Activated naive CD8-positive, alpha-beta T cell treated with anti-CD3 and anti-CD28 coated beads, Interleukin-2, amount 10 ng/mL, durations not matched to agents 7 days and 5 days (primary cell): Measurements from ENCODE around the gene PKNOX2. TPM values are rescaled to one million over a fixed set of nuclear protein-coding genes. Genes with fewer than 3 reads are reported as not detected.

ENCODE experiments used
- ATAC-seq: fragments of 150-1000 bp; cut with Tn5 transposase; one replicate; pipeline ENCODE4 v1.10.0; 2021; ENCODE audit warnings: low read depth, moderate library complexity
- POLR2A ChIA-PET: fragments of 350-600 bp; sonication (Branson Sonifier 250); formaldehyde crosslinking; loops from one replicate; lab custom pipeline; 2021; ENCODE audit warnings: antibody characterized with exemption; lab: Charles Lee
- DNase-seq: peaks from one replicate; pipeline ENCODE4 v3.0.0; 2021
- H3K27ac Mint-ChIP-seq: one replicate; pipeline ENCODE4 v1.8.0; 2022; ENCODE audit warnings: mild to moderate bottlenecking, mixed read lengths
- H3K27me3 Mint-ChIP-seq: one replicate; pipeline ENCODE4 v1.8.0; 2022; ENCODE audit warnings: mild to moderate bottlenecking, moderate library complexity, mixed read lengths
- H3K36me3 Mint-ChIP-seq: one replicate; pipeline ENCODE4 v1.8.0; 2021; ENCODE audit warnings: mild to moderate bottlenecking, mixed read lengths
- H3K4me1 Mint-ChIP-seq: one replicate; pipeline ENCODE4 v1.8.0; 2021; ENCODE audit warnings: mixed read lengths
- H3K4me3 Mint-ChIP-seq: one replicate; pipeline ENCODE4 v1.8.0; 2022; ENCODE audit warnings: mild to moderate bottlenecking, moderate library complexity, mixed read lengths
- H3K9me3 Mint-ChIP-seq: one replicate; pipeline ENCODE4 v1.8.0; 2021; ENCODE audit warnings: mixed read lengths
- total RNA-seq, 2 experiments: library from RNA; stranded (reverse); gene quantifications; one replicate each; pipeline ENCODE4 v1.2.3, GENCODE V29; 2021

The PKNOX2 gene
- total RNA-seq, 2 experiments from 2014 or later, result not detected

GRCh38 chr11:125140233-125140632, 24.3 kb upstream of the PKNOX2 start:
- Mint-ChIP-seq H3K9me3 (no peaks in the 10 kb centered on the region), H3K36me3 (no peaks in the 10 kb centered on the region), H3K4me3 (no peak overlapping the region), H3K4me1 (no peaks in the 10 kb centered on the region), H3K27me3 (peaks cover 33% of the 10 kb centered on the region), H3K27ac (no peak overlapping the region)
- no peak for DNase-seq
- POLR2A ChIA-PET, result no interaction called here
- ATAC-seq, result no peak

- Mint-ChIP-seq H3K27me3 (peaks cover 24% of the 10 kb centered on the region), H3K9me3 (no peaks in the 10 kb centered on the region), H3K36me3 (no peaks in the 10 kb centered on the region), H3K27ac (no peak overlapping the region), H3K4me1 (no peaks in the 10 kb centered on the region), H3K4me3 (no peak overlapping the region)
- POLR2A ChIA-PET, result no interaction called here
- no peak for DNase-seq
- no peak for ATAC-seq
Measured at GRCh38 chr11:125141178-125141577, 23.4 kb upstream of the PKNOX2 start.

- Mint-ChIP-seq H3K36me3 (no peaks in the 10 kb centered on the region), H3K27me3 (peaks cover 21% of the 10 kb centered on the region), H3K9me3 (no peaks in the 10 kb centered on the region), H3K27ac (no peak overlapping the region), H3K4me3 (no peak overlapping the region), H3K4me1 (no peaks in the 10 kb centered on the region)
- POLR2A ChIA-PET, result no interaction called here
- ATAC-seq (peak; percentile 81), DNase-seq (peak; percentile 72)
Measured at GRCh38 chr11:125141686-125142535, 22.6 kb upstream of the PKNOX2 start.

GRCh38 chr11:125146232-125146631, 18.3 kb upstream of the PKNOX2 start:
- Mint-ChIP-seq H3K4me3 (no peak overlapping the region), H3K27me3 (peaks cover 19% of the 10 kb centered on the region)
- no peak for DNase-seq

GRCh38 chr11:125147280-125147679, 17.3 kb upstream of the PKNOX2 start:
- POLR2A ChIA-PET, result no interaction called here

More at GRCh38 chr11:125146232-125146631, 18.3 kb upstream of the PKNOX2 start:
- H3K36me3 Mint-ChIP-seq, result no peaks in the 10 kb centered on the region
- H3K27ac Mint-ChIP-seq, result no peak overlapping the region
- H3K4me1 Mint-ChIP-seq, result no peaks in the 10 kb centered on the region
- POLR2A ChIA-PET, result interaction anchor here (0.6 kb wide), 1 partner anchor 377 kb away, joined by 3 read pairs; no protein-coding TSS in a partner anchor
- ATAC-seq, result no peak
- H3K9me3 Mint-ChIP-seq, result no peaks in the 10 kb centered on the region

GRCh38 chr11:125148011-125148410, 16.5 kb upstream of the PKNOX2 start:
- POLR2A ChIA-PET, result no interaction called here
- H3K4me3 Mint-ChIP-seq, result no peak overlapping the region
- DNase-seq (no peak), ATAC-seq (no peak)
- H3K36me3 Mint-ChIP-seq, result no peaks in the 10 kb centered on the region
- H3K4me1 Mint-ChIP-seq, result no peaks in the 10 kb centered on the region
- H3K9me3 Mint-ChIP-seq, result no peaks in the 10 kb centered on the region
- H3K27ac Mint-ChIP-seq, result no peak overlapping the region
- peaks cover 21% of the 10 kb centered on the region for H3K27me3 Mint-ChIP-seq

More at GRCh38 chr11:125147280-125147679, 17.3 kb upstream of the PKNOX2 start:
- DNase-seq (no peak), ATAC-seq (no peak)
- H3K27me3 Mint-ChIP-seq, result peaks cover 18% of the 10 kb centered on the region
- H3K27ac Mint-ChIP-seq, result no peak overlapping the region
- no peaks in the 10 kb centered on the region for H3K9me3 Mint-ChIP-seq
- no peak overlapping the region for H3K4me3 Mint-ChIP-seq
- no peaks in the 10 kb centered on the region for H3K4me1 Mint-ChIP-seq
- no peaks in the 10 kb centered on the region for H3K36me3 Mint-ChIP-seq

- no peaks in the 10 kb centered on the region for H3K36me3 Mint-ChIP-seq
- no peak for DNase-seq
- no peak overlapping the region for H3K4me3 Mint-ChIP-seq
- no peak for ATAC-seq
- no peaks in the 10 kb centered on the region for H3K4me1 Mint-ChIP-seq
- POLR2A ChIA-PET, result interaction anchor here (0.6 kb wide), 1 partner anchor 25 kb away, joined by 4 read pairs; no protein-coding TSS in a partner anchor
- peaks cover 23% of the 10 kb centered on the region for H3K27me3 Mint-ChIP-seq
- H3K9me3 Mint-ChIP-seq, result no peaks in the 10 kb centered on the region
- no peak overlapping the region for H3K27ac Mint-ChIP-seq
Measured at GRCh38 chr11:125148743-125149142, 15.8 kb upstream of the PKNOX2 start.

- Mint-ChIP-seq H3K4me1 (no peaks in the 10 kb centered on the region), H3K4me3 (no peak overlapping the region), H3K27ac (no peak overlapping the region), H3K36me3 (no peaks in the 10 kb centered on the region), H3K27me3 (peaks cover 37% of the 10 kb centered on the region), H3K9me3 (peaks cover 8% of the 10 kb centered on the region)
- no peak for ATAC-seq
- POLR2A ChIA-PET, result no interaction called here
- no peak for DNase-seq
Measured at GRCh38 chr11:125153837-125154236, 10.7 kb upstream of the PKNOX2 start.

- no peak overlapping the region for H3K27ac Mint-ChIP-seq
- peaks cover 33% of the 10 kb centered on the region for H3K27me3 Mint-ChIP-seq
- no peaks in the 10 kb centered on the region for H3K4me1 Mint-ChIP-seq
- peaks cover 8% of the 10 kb centered on the region for H3K9me3 Mint-ChIP-seq
- POLR2A ChIA-PET, result no interaction called here
- no peak overlapping the region for H3K4me3 Mint-ChIP-seq
- H3K36me3 Mint-ChIP-seq, result no peaks in the 10 kb centered on the region
- no peak for ATAC-seq
- no peak for DNase-seq
Measured at GRCh38 chr11:125154378-125155099, 10.0 kb upstream of the PKNOX2 start.

- Mint-ChIP-seq H3K36me3 (no peaks in the 10 kb centered on the region), H3K4me1 (no peaks in the 10 kb centered on the region), H3K27me3 (peaks cover 30% of the 10 kb centered on the region), H3K9me3 (peaks cover 8% of the 10 kb centered on the region), H3K27ac (no peak overlapping the region), H3K4me3 (no peak overlapping the region)
- DNase-seq (no peak), ATAC-seq (no peak)
- POLR2A ChIA-PET, result no interaction called here
Measured at GRCh38 chr11:125155100-125155444, 9.5 kb upstream of the PKNOX2 start.

- H3K36me3 Mint-ChIP-seq, result no peaks in the 10 kb centered on the region
- no peaks in the 10 kb centered on the region for H3K4me1 Mint-ChIP-seq
- peaks cover 8% of the 10 kb centered on the region for H3K9me3 Mint-ChIP-seq
- POLR2A ChIA-PET, result no interaction called here
- ATAC-seq (no peak), DNase-seq (no peak)
- no peak overlapping the region for H3K4me3 Mint-ChIP-seq
- H3K27me3 Mint-ChIP-seq, result peaks cover 30% of the 10 kb centered on the region
- H3K27ac Mint-ChIP-seq, result no peak overlapping the region
Measured at GRCh38 chr11:125155767-125156166, 8.8 kb upstream of the PKNOX2 start.

- H3K27ac Mint-ChIP-seq, result no peak overlapping the region
- POLR2A ChIA-PET, result no interaction called here
- no peak overlapping the region for H3K4me3 Mint-ChIP-seq
- peaks cover 27% of the 10 kb centered on the region for H3K27me3 Mint-ChIP-seq
- DNase-seq (no peak), ATAC-seq (no peak)
- H3K36me3 Mint-ChIP-seq, result no peaks in the 10 kb centered on the region
- H3K4me1 Mint-ChIP-seq, result no peaks in the 10 kb centered on the region
- H3K9me3 Mint-ChIP-seq, result peaks cover 8% of the 10 kb centered on the region
Measured at GRCh38 chr11:125156346-125157117, 8.0 kb upstream of the PKNOX2 start.

GRCh38 chr11:125157118-125157733, 7.3 kb upstream of the PKNOX2 start:
- Mint-ChIP-seq H3K9me3 (peaks cover 8% of the 10 kb centered on the region), H3K36me3 (no peaks in the 10 kb centered on the region), H3K4me3 (no peak overlapping the region), H3K27me3 (peaks cover 29% of the 10 kb centered on the region), H3K4me1 (no peaks in the 10 kb centered on the region), H3K27ac (no peak overlapping the region)
- POLR2A ChIA-PET, result no interaction called here
- no peak for DNase-seq
- no peak for ATAC-seq
